Measurements from ENCODE around the gene RNF213. TPM values are rescaled to one million over a fixed set of nuclear protein-coding genes. Genes with fewer than 3 reads are reported as not detected.

RNF213 gene
- total and polyA plus RNA-seq, 2 donors (not counting 1 experiment from before 2014, with no cell fraction given), result 36.8 to 245 TPM

DNA sequence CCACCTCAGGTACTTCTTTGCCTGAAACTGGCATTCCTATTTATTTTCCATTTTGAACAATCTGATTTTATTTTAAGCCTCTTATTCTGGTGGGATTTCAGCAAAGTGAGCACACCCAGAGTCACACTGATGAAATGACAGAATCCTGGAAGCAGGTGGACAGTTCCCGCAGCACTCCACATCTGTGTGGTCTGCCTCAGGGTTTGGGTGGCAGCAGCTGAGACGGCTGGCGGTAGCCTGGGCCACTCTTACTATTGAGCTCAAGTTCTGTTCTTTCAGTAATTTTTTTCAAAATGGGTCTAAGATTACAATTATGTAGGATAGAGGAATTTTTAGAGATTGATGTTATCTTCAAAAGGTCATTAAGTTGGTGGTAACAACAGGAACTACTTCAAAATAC is 121.8 kb downstream of the RNF213 start:
- no peak overlapping the region for H3K9ac ChIP-seq (ENCODE audit: insufficient read depth, low read length)

DNA sequence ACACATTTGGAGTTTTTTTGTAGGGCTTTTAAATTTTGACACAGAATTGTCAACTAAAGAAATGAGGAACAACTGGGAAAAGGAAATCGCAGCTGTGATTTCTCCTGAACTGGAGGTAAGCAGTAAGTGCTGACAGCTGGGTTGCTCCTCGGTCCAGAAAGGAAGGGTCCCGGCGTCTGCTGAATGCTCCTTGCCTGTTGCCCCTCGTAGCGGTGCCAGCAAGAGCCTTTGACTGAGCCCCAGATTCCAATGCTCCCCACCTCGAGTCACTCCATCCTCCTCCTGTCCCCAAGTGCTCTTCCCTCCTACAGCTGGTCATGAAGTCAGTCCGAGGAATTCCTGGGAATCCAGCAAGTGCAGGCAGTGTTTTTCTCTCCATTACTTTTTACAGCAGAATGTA is 122.3 kb downstream of the RNF213 start:
- TF ChIP-seq, protein P1, sequence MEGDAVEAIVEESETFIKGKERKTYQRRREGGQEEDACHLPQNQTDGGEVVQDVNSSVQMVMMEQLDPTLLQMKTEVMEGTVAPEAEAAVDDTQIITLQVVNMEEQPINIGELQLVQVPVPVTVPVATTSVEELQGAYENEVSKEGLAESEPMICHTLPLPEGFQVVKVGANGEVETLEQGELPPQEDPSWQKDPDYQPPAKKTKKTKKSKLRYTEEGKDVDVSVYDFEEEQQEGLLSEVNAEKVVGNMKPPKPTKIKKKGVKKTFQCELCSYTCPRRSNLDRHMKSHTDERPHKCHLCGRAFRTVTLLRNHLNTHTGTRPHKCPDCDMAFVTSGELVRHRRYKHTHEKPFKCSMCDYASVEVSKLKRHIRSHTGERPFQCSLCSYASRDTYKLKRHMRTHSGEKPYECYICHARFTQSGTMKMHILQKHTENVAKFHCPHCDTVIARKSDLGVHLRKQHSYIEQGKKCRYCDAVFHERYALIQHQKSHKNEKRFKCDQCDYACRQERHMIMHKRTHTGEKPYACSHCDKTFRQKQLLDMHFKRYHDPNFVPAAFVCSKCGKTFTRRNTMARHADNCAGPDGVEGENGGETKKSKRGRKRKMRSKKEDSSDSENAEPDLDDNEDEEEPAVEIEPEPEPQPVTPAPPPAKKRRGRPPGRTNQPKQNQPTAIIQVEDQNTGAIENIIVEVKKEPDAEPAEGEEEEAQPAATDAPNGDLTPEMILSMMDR (conservative IDR thresholded peaks at IDR 0.05 in 1 of 2, IDR thresholded peaks at IDR 0.05 in 1 of 2; ENCODE audit: low read depth in 1 of 2, low read length in 2 of 2), result no peak
- TF ChIP-seq EZH2 (IDR thresholded peaks at IDR 0.05; ENCODE audit: low read length, missing control alignments), result no peak
- no peak overlapping the region for H3K4me2 ChIP-seq (ENCODE audit: extremely low read depth, insufficient read depth, low read length)
- H2AFZ ChIP-seq (ENCODE audit: low read length), result no peak overlapping the region
- H3K9ac ChIP-seq (ENCODE audit: insufficient read depth, low read length), result no peak overlapping the region
- H3K9me3 ChIP-seq (ENCODE audit: control insufficient read depth, insufficient read depth, low read depth, low read length), result no peaks in the 10 kb centered on the region
- H4K20me1 ChIP-seq (ENCODE audit: control insufficient read depth, extremely low read depth, insufficient read depth, low read length), result no peaks in the 10 kb centered on the region
- H3K27me3 ChIP-seq (ENCODE audit: control insufficient read depth, insufficient read depth, low read length), result no peaks in the 10 kb centered on the region
- no peak overlapping the region for H3K27ac ChIP-seq (ENCODE audit: insufficient read depth, low read length)
- peaks cover 48% of the 10 kb centered on the region for H3K36me3 ChIP-seq (ENCODE audit: control insufficient read depth, insufficient read depth, low read length)
- H3K4me1 ChIP-seq (ENCODE audit: control insufficient read depth, extremely low read depth, insufficient read depth, low read length), result no peaks in the 10 kb centered on the region
- no peak overlapping the region for H3K4me3 ChIP-seq (replicated peaks in 1 of 4; ENCODE audit: control extremely low read depth in 1 of 4, insufficient read depth in 1 of 4, low read depth in 3 of 4, low read length in 4 of 4)
- no peaks in the 10 kb centered on the region for H3K79me2 ChIP-seq (ENCODE audit: control insufficient read depth, insufficient read depth, low read length)
- DNase-seq (ENCODE audit: low read depth in 2 of 2), result no peak

More for the DNA sequence above, 121.8 kb downstream of the RNF213 start:
- no peaks in the 10 kb centered on the region for H3K9me3 ChIP-seq (ENCODE audit: control insufficient read depth, insufficient read depth, low read depth, low read length)
- no peaks in the 10 kb centered on the region for H4K20me1 ChIP-seq (ENCODE audit: control insufficient read depth, extremely low read depth, insufficient read depth, low read length)
- H3K79me2 ChIP-seq (ENCODE audit: control insufficient read depth, insufficient read depth, low read length), result no peaks in the 10 kb centered on the region
- no peak overlapping the region for H3K4me3 ChIP-seq (replicated peaks in 1 of 4; ENCODE audit: control extremely low read depth in 1 of 4, insufficient read depth in 1 of 4, low read depth in 3 of 4, low read length in 4 of 4)
- H3K4me2 ChIP-seq (ENCODE audit: extremely low read depth, insufficient read depth, low read length), result no peak overlapping the region
- no peak for TF ChIP-seq EZH2 (IDR thresholded peaks at IDR 0.05; ENCODE audit: low read length, missing control alignments)
- TF ChIP-seq, protein P1 (conservative IDR thresholded peaks at IDR 0.05 in 1 of 2, IDR thresholded peaks at IDR 0.05 in 1 of 2; ENCODE audit: low read depth in 1 of 2, low read length in 2 of 2), result no peak
- H3K4me1 ChIP-seq (ENCODE audit: control insufficient read depth, extremely low read depth, insufficient read depth, low read length), result no peaks in the 10 kb centered on the region
- H3K27ac ChIP-seq (ENCODE audit: insufficient read depth, low read length), result no peak overlapping the region
- H2AFZ ChIP-seq (ENCODE audit: low read length), result no peak overlapping the region
- no peaks in the 10 kb centered on the region for H3K27me3 ChIP-seq (ENCODE audit: control insufficient read depth, insufficient read depth, low read length)
- no peak for DNase-seq (ENCODE audit: low read depth in 2 of 2)
- peaks cover 51% of the 10 kb centered on the region for H3K36me3 ChIP-seq (ENCODE audit: control insufficient read depth, insufficient read depth, low read length)

DNA sequence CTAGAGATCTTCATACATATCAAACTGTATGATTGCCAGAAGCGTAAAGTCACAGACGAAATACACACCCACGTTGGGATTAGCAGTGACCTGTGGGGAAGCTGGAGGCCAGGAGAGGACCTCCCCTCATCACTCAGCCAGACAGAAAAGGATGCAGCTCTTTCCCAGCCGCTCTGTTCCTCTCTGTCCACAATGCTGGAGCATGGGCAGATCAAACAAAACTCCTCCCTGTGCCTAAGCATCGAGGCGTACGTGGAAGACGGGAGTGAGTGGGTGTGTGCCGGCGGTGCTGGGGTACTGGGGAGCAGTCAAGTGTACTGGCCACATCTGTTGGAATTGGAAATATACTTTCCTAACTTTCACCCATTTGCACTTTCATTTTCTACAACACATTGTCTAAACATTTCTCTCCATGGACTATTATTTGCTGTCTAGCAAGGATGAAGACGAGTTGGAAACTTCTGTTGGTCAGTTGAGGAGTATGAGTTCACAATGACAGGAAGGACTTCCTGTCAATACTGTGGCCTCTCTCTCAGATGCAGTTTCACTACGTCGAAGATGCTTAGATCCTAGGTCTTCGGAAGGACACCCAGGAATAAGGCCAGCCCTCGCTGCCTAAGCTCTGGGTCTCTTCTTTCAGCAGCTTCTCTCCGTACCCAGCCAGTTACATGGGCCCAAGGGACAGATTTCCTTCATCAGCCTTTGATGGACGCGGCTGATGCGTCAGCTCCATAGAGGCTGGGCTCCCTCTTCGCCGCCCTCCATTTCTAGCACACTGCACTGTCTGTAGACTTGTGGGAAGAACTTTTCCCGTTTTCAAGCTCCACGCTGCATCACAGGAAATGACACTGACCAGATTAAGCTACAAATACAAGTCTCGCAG is 123.7 kb downstream of the RNF213 start:
- peak overlapping the region; percentile 40 for H3K27ac ChIP-seq (ENCODE audit: insufficient read depth, low read length)
- DNase-seq (ENCODE audit: low read depth in 2 of 2), result no peak
- no peaks in the 10 kb centered on the region for H3K79me2 ChIP-seq (ENCODE audit: control insufficient read depth, insufficient read depth, low read length)
- TF ChIP-seq, protein P1 (conservative IDR thresholded peaks at IDR 0.05 in 1 of 2, IDR thresholded peaks at IDR 0.05 in 1 of 2; ENCODE audit: low read depth in 1 of 2, low read length in 2 of 2), result no peak
- TF ChIP-seq EZH2 (IDR thresholded peaks at IDR 0.05; ENCODE audit: low read length, missing control alignments), result no peak
- no peaks in the 10 kb centered on the region for H3K27me3 ChIP-seq (ENCODE audit: control insufficient read depth, insufficient read depth, low read length)
- no peaks in the 10 kb centered on the region for H3K4me1 ChIP-seq (ENCODE audit: control insufficient read depth, extremely low read depth, insufficient read depth, low read length)
- peaks cover 53% of the 10 kb centered on the region for H3K36me3 ChIP-seq (ENCODE audit: control insufficient read depth, insufficient read depth, low read length)
- H4K20me1 ChIP-seq (ENCODE audit: control insufficient read depth, extremely low read depth, insufficient read depth, low read length), result no peaks in the 10 kb centered on the region
- no peaks in the 10 kb centered on the region for H3K9me3 ChIP-seq (ENCODE audit: control insufficient read depth, insufficient read depth, low read depth, low read length)
- H3K9ac ChIP-seq (ENCODE audit: insufficient read depth, low read length), result no peak overlapping the region
- no peak overlapping the region for H3K4me3 ChIP-seq (replicated peaks in 1 of 4; ENCODE audit: control extremely low read depth in 1 of 4, insufficient read depth in 1 of 4, low read depth in 3 of 4, low read length in 4 of 4)
- no peak overlapping the region for H3K4me2 ChIP-seq (ENCODE audit: extremely low read depth, insufficient read depth, low read length)
- no peak overlapping the region for H2AFZ ChIP-seq (ENCODE audit: low read length)

Data from fibroblast of lung (primary cell).